ENCODE measurements around the gene KLHL7. TPM values are rescaled to one million over a fixed set of nuclear protein-coding genes. Genes with fewer than 3 reads are reported as not detected.

KLHL7 gene
- total RNA-seq, 4 donors from 2014 or later: 9.2 to 27.4 (median 25.3) TPM

- in situ Hi-C loops (cut with MboI; ENCODE audit: low pct_ligation_motif_present in 1 of 4, low pct_unique_long_range_greater_than_20kb in 1 of 4, low sequenced_read_pairs in 3 of 4): no loop called here
Measured at GRCh38 chr7:23133797-23134196, 28.2 kb downstream of the KLHL7 start.

GRCh38 chr7:23135755-23136154, 30.2 kb downstream of the KLHL7 start:
- in situ Hi-C loops (cut with MboI; ENCODE audit: low pct_ligation_motif_present in 1 of 4, low pct_unique_long_range_greater_than_20kb in 1 of 4, low sequenced_read_pairs in 3 of 4): no loop called here
- no peak for TF ChIP-seq POLR2AphosphoS5 (IDR thresholded peaks at IDR 0.05)
- no peak for TF ChIP-seq POLR2A (IDR thresholded peaks at IDR 0.05)
- TF ChIP-seq, protein P1, sequence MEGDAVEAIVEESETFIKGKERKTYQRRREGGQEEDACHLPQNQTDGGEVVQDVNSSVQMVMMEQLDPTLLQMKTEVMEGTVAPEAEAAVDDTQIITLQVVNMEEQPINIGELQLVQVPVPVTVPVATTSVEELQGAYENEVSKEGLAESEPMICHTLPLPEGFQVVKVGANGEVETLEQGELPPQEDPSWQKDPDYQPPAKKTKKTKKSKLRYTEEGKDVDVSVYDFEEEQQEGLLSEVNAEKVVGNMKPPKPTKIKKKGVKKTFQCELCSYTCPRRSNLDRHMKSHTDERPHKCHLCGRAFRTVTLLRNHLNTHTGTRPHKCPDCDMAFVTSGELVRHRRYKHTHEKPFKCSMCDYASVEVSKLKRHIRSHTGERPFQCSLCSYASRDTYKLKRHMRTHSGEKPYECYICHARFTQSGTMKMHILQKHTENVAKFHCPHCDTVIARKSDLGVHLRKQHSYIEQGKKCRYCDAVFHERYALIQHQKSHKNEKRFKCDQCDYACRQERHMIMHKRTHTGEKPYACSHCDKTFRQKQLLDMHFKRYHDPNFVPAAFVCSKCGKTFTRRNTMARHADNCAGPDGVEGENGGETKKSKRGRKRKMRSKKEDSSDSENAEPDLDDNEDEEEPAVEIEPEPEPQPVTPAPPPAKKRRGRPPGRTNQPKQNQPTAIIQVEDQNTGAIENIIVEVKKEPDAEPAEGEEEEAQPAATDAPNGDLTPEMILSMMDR (IDR thresholded peaks at IDR 0.05): no peak
- TF ChIP-seq EP300 (IDR thresholded peaks at IDR 0.05; ENCODE audit: low read depth): no peak
- no peak overlapping the region for H3K27ac ChIP-seq
- DNase-seq: no peak
- intact Hi-C loops (cut with DNase I; ENCODE audit: low total_unique reads): no loop called here
- no peaks in the 10 kb centered on the region for H3K4me1 ChIP-seq
- H3K9me3 ChIP-seq: no peaks in the 10 kb centered on the region
- H3K36me3 ChIP-seq: peaks cover 0 to 2% (median under 1%) of the 10 kb centered on the region in 4 donors
- H3K4me3 ChIP-seq: no peak overlapping the region
- no peaks in the 10 kb centered on the region for H3K27me3 ChIP-seq
- 81% methylated on average over 1 of the region's 1 CpG; no CpG with 5 or more reads in 1 of the 2 donors for WGBS, 2 donors (ENCODE audit: low coverage in 1 of 2)

More at GRCh38 chr7:23133797-23134196, 28.2 kb downstream of the KLHL7 start:
- H3K27me3 ChIP-seq: no peaks in the 10 kb centered on the region
- H3K9me3 ChIP-seq: no peaks in the 10 kb centered on the region
- no peak overlapping the region for H3K4me3 ChIP-seq
- TF ChIP-seq, protein P1 (IDR thresholded peaks at IDR 0.05): no peak
- TF ChIP-seq POLR2AphosphoS5 (IDR thresholded peaks at IDR 0.05): no peak
- TF ChIP-seq EP300 (IDR thresholded peaks at IDR 0.05; ENCODE audit: low read depth): no peak
- no peak for TF ChIP-seq POLR2A (IDR thresholded peaks at IDR 0.05)
- intact Hi-C loops (cut with DNase I; ENCODE audit: low total_unique reads): no loop called here
- no peaks in the 10 kb centered on the region for H3K4me1 ChIP-seq
- H3K27ac ChIP-seq: no peak overlapping the region
- DNase-seq: no peak
- H3K36me3 ChIP-seq: peaks cover 0 to 7% (median 0%) of the 10 kb centered on the region in 4 donors

- no peak for TF ChIP-seq EP300 (IDR thresholded peaks at IDR 0.05; ENCODE audit: low read depth)
- TF ChIP-seq, protein P1 (IDR thresholded peaks at IDR 0.05): no peak
- no peak for TF ChIP-seq POLR2AphosphoS5 (IDR thresholded peaks at IDR 0.05)
- TF ChIP-seq POLR2A (IDR thresholded peaks at IDR 0.05): no peak
- no peaks in the 10 kb centered on the region for H3K9me3 ChIP-seq
- no peaks in the 10 kb centered on the region for H3K27me3 ChIP-seq
- no peaks in the 10 kb centered on the region for H3K4me1 ChIP-seq
- intact Hi-C loops (cut with DNase I; ENCODE audit: low total_unique reads) (no loop called here), in situ Hi-C loops (cut with MboI; ENCODE audit: low pct_ligation_motif_present in 1 of 4, low pct_unique_long_range_greater_than_20kb in 1 of 4, low sequenced_read_pairs in 3 of 4) (no loop called here)
- H3K27ac ChIP-seq: no peak overlapping the region
- H3K36me3 ChIP-seq: peaks cover 0 to 7% (median 2%) of the 10 kb centered on the region in 4 donors
- 89 to 100% methylated on average over 1 of the region's 1 CpG for WGBS, 2 donors (ENCODE audit: low coverage in 1 of 2)
- H3K4me3 ChIP-seq: no peak overlapping the region
- no peak for DNase-seq
Measured at GRCh38 chr7:23136216-23136615, 30.6 kb downstream of the KLHL7 start.

DNA sequence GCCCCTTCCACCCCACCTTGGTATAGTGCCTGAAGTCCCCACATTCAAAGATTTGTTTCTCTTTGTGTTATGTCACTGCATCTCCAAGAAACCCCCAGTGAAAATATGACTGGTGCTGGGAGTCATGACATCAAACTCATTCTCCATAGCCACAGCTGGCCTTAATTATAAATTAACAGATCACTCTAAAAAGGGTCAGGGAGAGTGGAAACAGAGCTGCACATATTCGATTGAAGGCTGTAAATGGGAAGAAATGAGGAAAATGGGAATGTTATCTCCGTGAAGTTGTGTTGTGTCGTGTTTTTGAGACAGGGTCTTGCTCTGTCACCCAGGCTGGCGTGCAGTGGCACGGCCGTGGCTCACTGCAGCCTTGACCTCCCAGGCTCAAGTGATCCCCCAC, 52.1 kb downstream of the KLHL7 start:
- Histone ChIP-seq H3K4me3 (no peak overlapping the region), H3K36me3 (peaks cover 0 to 6% (median 0%) of the 10 kb centered on the region in 4 donors), H3K27me3 (no peaks in the 10 kb centered on the region), H3K27ac (no peak overlapping the region), H3K9me3 (no peaks in the 10 kb centered on the region), H3K4me1 (no peaks in the 10 kb centered on the region)
- intact Hi-C loops (cut with DNase I; ENCODE audit: low total_unique reads) (no loop called here), in situ Hi-C loops (cut with MboI; ENCODE audit: low pct_ligation_motif_present in 1 of 4, low pct_unique_long_range_greater_than_20kb in 1 of 4, low sequenced_read_pairs in 3 of 4) (no loop called here)
- 77 to 94% methylated on average over 3 to 6 of the region's 6 CpGs for WGBS, 2 donors (ENCODE audit: low coverage in 1 of 2)
- DNase-seq: no peak
- no peak for TF ChIP-seq EP300 (IDR thresholded peaks at IDR 0.05; ENCODE audit: low read depth)
- no peak for TF ChIP-seq POLR2AphosphoS5 (IDR thresholded peaks at IDR 0.05)
- no peak for TF ChIP-seq POLR2A (IDR thresholded peaks at IDR 0.05)
- TF ChIP-seq, protein P1 (IDR thresholded peaks at IDR 0.05): no peak
